ENCODE results near the gene CYP2E1.
A peak's percentile ranks its signal among the peaks of the same experiment; 100 is the strongest.
"Not testable (repeated sequence)": the region's sequence is repeated elsewhere in the genome, so short reads cannot be mapped to it uniquely, and the experiment has no call there.

CYP2E1 gene

DNA sequence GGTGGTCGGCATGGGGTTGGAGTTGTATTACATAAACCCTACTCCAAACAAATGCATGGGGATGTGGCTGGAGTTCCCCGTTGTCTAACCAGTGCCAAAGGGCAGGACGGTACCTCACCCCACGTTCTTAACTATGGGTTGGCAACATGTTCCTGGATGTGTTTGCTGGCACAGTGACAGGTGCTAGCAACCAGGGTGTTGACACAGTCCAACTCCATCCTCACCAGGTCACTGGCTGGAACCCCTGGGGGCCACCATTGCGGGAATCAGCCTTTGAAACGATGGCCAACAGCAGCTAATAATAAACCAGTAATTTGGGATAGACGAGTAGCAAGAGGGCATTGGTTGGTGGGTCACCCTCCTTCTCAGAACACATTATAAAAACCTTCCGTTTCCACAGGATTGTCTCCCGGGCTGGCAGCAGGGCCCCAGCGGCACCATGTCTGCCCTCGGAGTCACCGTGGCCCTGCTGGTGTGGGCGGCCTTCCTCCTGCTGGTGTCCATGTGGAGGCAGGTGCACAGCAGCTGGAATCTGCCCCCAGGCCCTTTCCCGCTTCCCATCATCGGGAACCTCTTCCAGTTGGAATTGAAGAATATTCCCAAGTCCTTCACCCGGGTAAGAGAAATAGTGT, at the start of gene CYP2E1:
CYP2E1 (plus strand) TSS at position 407 of the 632 bp plus-strand sequence; CDS start at position 440, 33 bp downstream.
- Histone ChIP-seq H3K4me2 (peak within 1 kb of the TSS in 7 of 11 experiments; percentile 90 to 100 (median 94); a peak in 9 of 22 replicates), H3K4me1 (peaks cover 27 to 48% (median 35%) of the 10 kb centered on the region in 10 experiments), H3K27ac (no peak within 1 kb of the TSS), H3K4me3 (no peak within 1 kb of the TSS), H3K9me3 (replicated peaks in 1 of 11) (peaks cover 16 to 27% (median 20%) of the 10 kb centered on the region in 11 experiments), H3K9ac (no peak within 1 kb of the TSS), H4K20me1 (no peaks in the 10 kb centered on the region), H3K27me3 (0 out of 22 replicates have a peak, but pooled peaks cover 0 to 6% (median 0%) of the 10 kb centered on the region in 11 experiments), H3K36me3 (no peaks in the 10 kb centered on the region; a peak in 1 of 22 replicates)
- no peak for TF ChIP-seq Cebpa-rat (IDR thresholded peaks at IDR 0.05)

DNA sequence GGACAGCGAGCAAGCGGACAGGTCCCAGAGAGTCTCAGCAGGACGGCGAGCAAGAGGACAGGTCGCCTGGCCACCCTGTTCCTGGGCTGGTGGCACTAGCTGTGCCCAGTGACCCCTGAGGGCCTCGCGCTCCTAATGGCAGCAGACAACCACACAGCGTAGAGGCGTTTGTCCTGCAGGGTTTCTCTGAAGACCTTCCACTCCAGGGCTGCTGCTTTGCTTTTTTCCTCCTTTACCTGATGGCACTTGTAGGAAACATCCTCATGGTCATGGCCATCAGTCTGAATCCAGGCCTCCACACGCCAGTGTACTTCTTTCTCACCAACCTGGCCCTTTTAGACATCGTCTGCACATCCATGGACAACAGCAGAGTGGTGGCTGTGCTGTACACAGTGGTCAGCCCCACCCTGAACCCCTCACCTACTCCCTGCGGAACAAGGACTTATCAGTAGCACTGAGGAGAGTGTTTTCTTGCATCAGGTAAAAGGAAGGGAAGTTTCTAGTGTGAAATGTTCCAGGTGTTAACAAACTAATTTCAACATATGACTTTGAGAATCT, 46.0 kb upstream of the CYP2E1 start:
- H3K9me3 ChIP-seq (replicated peaks in 1 of 11) = peaks cover 17 to 34% (median 27%) of the 10 kb centered on the region in 11 experiments
- H3K9ac ChIP-seq = no peak overlapping the region

DNA sequence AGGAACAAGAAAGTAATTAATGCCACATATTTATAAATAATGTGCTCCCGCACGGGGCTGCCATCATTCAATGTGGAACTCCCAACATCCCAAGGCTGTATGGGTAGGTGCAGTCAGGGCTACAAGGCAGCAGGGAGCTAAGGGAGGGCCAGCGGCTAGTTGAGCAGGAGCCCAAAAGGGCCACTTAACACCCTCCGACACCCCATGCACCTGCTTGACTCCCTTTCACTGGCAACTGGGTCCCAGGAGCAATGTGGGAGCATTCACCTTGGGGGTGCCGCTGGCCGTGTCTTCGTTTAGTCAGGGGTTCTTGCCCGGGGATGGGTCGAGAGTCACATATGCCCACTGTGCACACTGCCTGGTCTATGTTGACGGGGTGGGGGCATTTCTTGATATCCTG, 45.5 kb upstream of the CYP2E1 start:
- Histone ChIP-seq H3K4me2 (no peak overlapping the region), H3K4me1 (no peaks in the 10 kb centered on the region), H3K9ac (no peak overlapping the region), H3K27ac (no peak overlapping the region), H3K4me3 (no peak overlapping the region), H3K9me3 (replicated peaks in 1 of 11) (peaks cover 22 to 39% (median 32%) of the 10 kb centered on the region in 11 experiments), H4K20me1 (no peaks in the 10 kb centered on the region), H3K36me3 (no peaks in the 10 kb centered on the region), H3K27me3 (peaks cover 0 to 2% (median 0%) of the 10 kb centered on the region in 11 experiments; a peak in 5 of 22 replicates)
- no peak for TF ChIP-seq Cebpa-rat (IDR thresholded peaks at IDR 0.05)

More for the DNA sequence above, 46.0 kb upstream of the CYP2E1 start:
- no peak overlapping the region for H3K4me3 ChIP-seq
- no peak overlapping the region for H3K27ac ChIP-seq
- no peaks in the 10 kb centered on the region for H3K36me3 ChIP-seq
- no peaks in the 10 kb centered on the region for H3K4me1 ChIP-seq
- H3K27me3 ChIP-seq = peaks cover 0 to 7% (median 0%) of the 10 kb centered on the region in 11 experiments; a peak in 5 of 22 replicates
- H4K20me1 ChIP-seq = no peaks in the 10 kb centered on the region
- no peak overlapping the region for H3K4me2 ChIP-seq
- TF ChIP-seq Cebpa-rat (IDR thresholded peaks at IDR 0.05) = no peak

DNA sequence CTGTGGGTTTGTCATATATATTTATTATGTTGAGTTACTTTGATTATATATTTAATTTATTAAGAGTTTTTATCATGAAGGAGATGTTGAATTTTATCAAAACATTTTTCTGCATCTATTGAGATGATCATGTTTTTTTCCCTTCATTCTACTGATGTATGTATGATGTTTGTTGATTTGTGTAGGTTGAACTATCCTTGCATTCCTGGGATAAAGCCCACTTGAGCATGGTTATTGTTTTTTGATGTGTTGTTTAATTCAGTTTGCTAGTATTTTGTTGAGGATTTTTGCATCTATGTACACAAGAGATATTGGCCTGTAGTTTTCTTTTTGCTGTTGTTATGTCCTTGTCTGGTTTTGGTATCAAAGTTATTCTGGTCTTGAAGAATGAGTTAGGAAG, 42.3 kb upstream of the CYP2E1 start:
- peaks cover under 1 to 5% (median 4%) of the 10 kb centered on the region in 10 experiments; a peak in 17 of 20 replicates for H3K4me1 ChIP-seq
- peaks cover 0 to 4% (median 0%) of the 10 kb centered on the region in 11 experiments; a peak in 1 of 22 replicates for H3K36me3 ChIP-seq
- H3K27me3 ChIP-seq = no peaks in the 10 kb centered on the region
- no peak for TF ChIP-seq Cebpa-rat (IDR thresholded peaks at IDR 0.05)
- H3K4me2 ChIP-seq = no peak overlapping the region
- no peak overlapping the region for H3K9ac ChIP-seq
- H4K20me1 ChIP-seq = no peaks in the 10 kb centered on the region
- peaks cover 46 to 66% (median 60%) of the 10 kb centered on the region in 11 experiments for H3K9me3 ChIP-seq (replicated peaks in 1 of 11)
- no peak overlapping the region for H3K27ac ChIP-seq
- no peak overlapping the region for H3K4me3 ChIP-seq

DNA sequence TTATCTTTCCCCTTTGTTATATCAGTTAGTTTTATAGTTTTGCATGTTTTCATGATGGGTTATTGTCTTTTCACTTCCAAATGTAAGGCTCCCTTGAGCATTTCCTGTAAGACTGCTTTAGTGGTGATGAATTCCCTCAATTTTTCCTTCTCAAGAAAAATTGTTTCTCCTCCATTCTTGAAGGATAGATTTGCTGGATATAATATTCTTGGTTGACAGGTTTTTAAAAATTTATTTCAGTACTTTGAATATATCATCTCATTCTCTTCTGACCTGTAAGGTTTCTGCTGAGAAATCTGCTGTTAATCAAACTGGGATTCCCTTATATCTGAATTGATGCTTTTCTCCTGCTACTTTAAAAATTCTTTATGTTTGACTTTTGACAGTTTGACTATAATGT, 40.1 kb upstream of the CYP2E1 start:
- no peak overlapping the region for H3K4me3 ChIP-seq
- peaks cover 50 to 73% (median 67%) of the 10 kb centered on the region in 11 experiments for H3K9me3 ChIP-seq (replicated peaks in 1 of 11)
- TF ChIP-seq Cebpa-rat (IDR thresholded peaks at IDR 0.05) = no peak
- H3K9ac ChIP-seq = no peak overlapping the region
- H3K4me2 ChIP-seq = no peak overlapping the region
- H3K27me3 ChIP-seq = no peaks in the 10 kb centered on the region
- H3K36me3 ChIP-seq = peaks cover 0 to 4% (median 0%) of the 10 kb centered on the region in 11 experiments; a peak in 1 of 22 replicates
- peaks cover 5 to 13% (median 9%) of the 10 kb centered on the region in 10 experiments; a peak in 17 of 20 replicates for H3K4me1 ChIP-seq
- H4K20me1 ChIP-seq = no peaks in the 10 kb centered on the region
- H3K27ac ChIP-seq = no peak overlapping the region

DNA sequence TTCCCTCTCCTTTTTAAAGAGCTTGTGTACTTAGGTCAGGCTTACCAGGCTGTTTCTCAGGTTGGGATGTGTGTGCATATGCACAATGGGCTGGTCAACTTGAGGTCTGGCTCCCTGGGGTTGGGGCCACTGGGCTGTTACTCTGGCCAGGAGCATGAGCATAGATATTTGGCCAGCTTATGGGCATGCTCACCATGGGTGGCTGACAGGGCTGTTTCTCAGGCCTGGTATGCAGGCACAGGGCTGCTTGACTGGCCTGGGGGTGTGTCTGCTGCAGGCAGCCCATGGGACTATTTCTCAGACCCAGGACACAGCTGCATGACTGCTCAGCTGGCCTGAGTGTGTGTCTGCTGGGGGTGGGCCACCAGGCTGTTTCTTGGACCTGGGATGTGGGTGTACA, 38.8 kb upstream of the CYP2E1 start:
- H3K9ac ChIP-seq = no peak overlapping the region
- H3K9me3 ChIP-seq (replicated peaks in 1 of 11) = peaks cover 51 to 75% (median 64%) of the 10 kb centered on the region in 11 experiments
- no peak overlapping the region for H3K4me2 ChIP-seq

DNA sequence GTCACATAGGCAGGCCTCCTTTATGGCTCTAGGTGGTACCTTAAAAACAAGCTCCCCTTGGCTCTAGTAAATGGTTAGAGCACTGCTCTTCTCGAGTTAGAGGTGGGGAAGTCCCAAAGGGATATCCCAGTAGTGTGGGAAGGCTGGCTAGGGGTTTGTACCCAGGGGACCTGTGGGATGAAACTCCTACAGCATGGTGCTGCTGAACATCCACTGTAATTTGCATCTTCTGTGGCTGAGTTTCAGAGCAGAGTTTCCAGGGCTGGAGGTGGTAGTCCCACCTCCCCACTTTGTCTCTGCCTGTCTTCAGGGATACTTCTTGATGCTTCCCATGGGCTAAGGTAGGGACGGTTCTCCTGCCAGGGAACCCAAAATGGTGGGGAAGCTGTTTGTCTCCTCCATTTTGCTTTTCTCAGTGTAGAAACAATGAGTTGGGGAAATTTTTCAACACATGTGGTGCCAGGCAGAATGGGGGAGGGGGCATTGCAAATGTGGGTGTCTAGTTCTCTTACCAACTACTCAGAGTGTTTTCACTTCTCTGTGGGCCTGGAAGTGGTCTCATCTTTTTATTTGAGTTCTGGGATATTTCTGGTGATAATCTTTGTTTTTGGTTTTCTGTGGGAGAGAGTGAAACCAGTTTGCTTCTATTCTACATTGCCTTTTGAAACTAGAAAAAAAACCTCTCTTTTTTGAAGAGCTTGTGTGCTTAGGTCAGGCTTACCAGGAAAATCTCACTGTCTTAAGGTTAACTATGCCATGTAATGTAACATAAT, 37.2 kb upstream of the CYP2E1 start:
- no peak overlapping the region for H3K9ac ChIP-seq
- peaks cover 44 to 75% (median 50%) of the 10 kb centered on the region in 11 experiments for H3K9me3 ChIP-seq (replicated peaks in 1 of 11)
- peak overlapping the region; percentile 24 to 67 (median 44); a peak in 20 of 22 replicates for H3K4me2 ChIP-seq
- no peak overlapping the region for H3K4me3 ChIP-seq
- peaks cover 0 to 4% (median 0%) of the 10 kb centered on the region in 11 experiments; a peak in 1 of 22 replicates for H3K36me3 ChIP-seq
- H4K20me1 ChIP-seq = no peaks in the 10 kb centered on the region
- peaks cover 7 to 13% (median 10%) of the 10 kb centered on the region in 10 experiments; a peak in 17 of 20 replicates for H3K4me1 ChIP-seq
- TF ChIP-seq Cebpa-rat (IDR thresholded peaks at IDR 0.05) = no peak
- H3K27me3 ChIP-seq = no peaks in the 10 kb centered on the region
- peak overlapping the region in 6 of 11 experiments; percentile 10 to 39 (median 25); a peak in 7 of 22 replicates for H3K27ac ChIP-seq

More for the DNA sequence above, 38.8 kb upstream of the CYP2E1 start:
- H3K4me1 ChIP-seq = peaks cover 5 to 13% (median 9%) of the 10 kb centered on the region in 10 experiments; a peak in 17 of 20 replicates
- H3K36me3 ChIP-seq = peaks cover 0 to 4% (median 0%) of the 10 kb centered on the region in 11 experiments; a peak in 1 of 22 replicates
- no peaks in the 10 kb centered on the region for H3K27me3 ChIP-seq
- no peaks in the 10 kb centered on the region for H4K20me1 ChIP-seq
- no peak for TF ChIP-seq Cebpa-rat (IDR thresholded peaks at IDR 0.05)
- no peak overlapping the region for H3K27ac ChIP-seq
- no peak overlapping the region for H3K4me3 ChIP-seq

DNA sequence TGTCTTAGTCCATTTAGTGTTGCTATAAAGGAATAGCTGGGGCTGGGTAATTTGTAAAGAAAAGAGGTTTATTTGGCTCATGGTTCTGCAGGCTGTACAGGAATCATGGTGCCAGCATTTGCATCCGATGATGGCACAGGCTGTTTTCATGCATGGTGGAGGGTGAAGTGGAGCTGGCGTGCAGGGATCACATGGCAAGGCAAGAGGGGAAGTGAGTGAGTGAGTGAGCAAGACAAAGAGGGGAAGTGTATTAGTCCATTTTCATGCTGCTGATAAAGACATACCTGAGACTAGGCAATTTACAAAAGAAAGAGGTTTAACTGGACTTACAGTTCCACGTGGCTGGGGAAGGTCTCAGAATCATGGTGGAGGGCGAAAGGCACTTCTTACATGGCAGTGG, 33.6 kb upstream of the CYP2E1 start:
- H3K4me3 ChIP-seq = not testable (repeated sequence)
- H3K9me3 ChIP-seq (replicated peaks in 1 of 11) = peaks cover 26 to 64% (median 39%) of the 10 kb centered on the region in 11 experiments

DNA sequence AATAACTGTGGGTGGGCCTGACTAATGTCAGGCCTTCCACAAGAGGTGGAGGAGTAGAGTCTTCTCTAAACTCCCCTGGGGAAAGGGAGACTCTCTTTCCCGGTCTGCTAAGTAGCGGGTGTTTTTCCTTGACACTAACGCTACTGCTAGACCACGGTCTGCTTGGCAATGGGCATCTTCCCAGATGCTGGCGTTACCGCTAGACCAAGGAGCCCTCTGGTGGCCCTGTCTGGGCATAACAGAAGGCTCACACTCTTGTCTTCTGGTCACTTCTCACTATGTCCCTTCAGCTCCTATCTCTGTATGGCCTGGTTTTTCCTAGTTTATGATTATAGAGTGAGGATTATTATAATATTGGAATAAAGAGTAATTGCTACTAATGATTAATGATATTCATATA, 29.8 kb upstream of the CYP2E1 start:
- H3K27ac ChIP-seq, H3K9ac ChIP-seq, H3K4me2 ChIP-seq, H3K4me3 ChIP-seq, H3K4me1 ChIP-seq, H3K27me3 ChIP-seq, H3K36me3 ChIP-seq, H4K20me1 ChIP-seq: not testable (repeated sequence)
- peaks cover 27 to 67% (median 50%) of the 10 kb centered on the region in 11 experiments for H3K9me3 ChIP-seq (replicated peaks in 1 of 11)

More for the DNA sequence above, 33.6 kb upstream of the CYP2E1 start:
- not testable (repeated sequence) for H3K36me3 ChIP-seq, H3K27me3 ChIP-seq, H3K9ac ChIP-seq, H4K20me1 ChIP-seq, H3K27ac ChIP-seq
- H3K4me2 ChIP-seq = peak overlapping the region in 1 of 11 experiments; percentile 23; a peak in 1 of 22 replicates
- H3K4me1 ChIP-seq = peaks cover 7 to 13% (median 10%) of the 10 kb centered on the region in 10 experiments; a peak in 17 of 20 replicates

DNA sequence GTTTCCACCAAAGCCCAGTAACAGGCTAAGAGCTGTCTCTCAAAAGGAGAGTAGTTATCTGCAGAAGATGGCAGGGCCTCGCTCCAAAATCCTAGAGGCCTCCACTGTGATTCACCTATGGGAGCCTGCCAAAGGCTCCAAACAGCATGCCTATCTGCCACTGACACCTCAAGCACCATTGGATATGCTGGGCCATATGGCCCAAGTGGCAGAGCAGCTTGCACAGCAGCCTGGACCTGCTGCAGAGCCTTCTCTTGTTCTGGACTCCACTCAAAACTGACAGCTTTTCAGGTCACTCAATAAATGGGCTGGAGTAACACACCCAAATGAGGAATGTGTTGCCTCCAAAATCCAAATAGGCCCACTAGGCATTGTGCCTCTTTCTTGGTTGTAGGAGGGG, 28.0 kb upstream of the CYP2E1 start:
- H3K27ac ChIP-seq, H3K4me1 ChIP-seq, H3K36me3 ChIP-seq, H3K9ac ChIP-seq, H3K27me3 ChIP-seq, H3K4me3 ChIP-seq, H4K20me1 ChIP-seq, H3K4me2 ChIP-seq: not testable (repeated sequence)
- peaks cover 31 to 66% (median 58%) of the 10 kb centered on the region in 11 experiments for H3K9me3 ChIP-seq (replicated peaks in 1 of 11)

DNA sequence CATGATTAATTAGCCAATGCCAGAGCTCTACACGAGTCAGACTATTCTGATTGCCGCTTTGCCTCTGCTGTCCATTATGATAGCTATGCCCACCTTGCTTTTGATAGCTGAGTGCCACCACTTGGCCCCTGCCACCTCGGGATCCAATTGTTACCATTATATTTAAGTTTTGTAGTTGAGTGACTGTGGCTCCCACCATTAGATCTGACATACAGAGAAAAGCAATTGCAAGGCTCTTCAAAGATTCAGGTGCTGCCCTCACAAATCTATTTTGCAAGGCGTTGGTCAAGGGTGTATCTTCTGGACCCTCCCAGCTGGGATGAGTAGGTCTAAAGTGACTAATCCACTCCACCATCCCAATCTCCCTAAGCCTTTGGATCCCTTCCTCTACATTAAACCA, 26.3 kb upstream of the CYP2E1 start:
- H3K4me2 ChIP-seq, H3K4me3 ChIP-seq, H3K27ac ChIP-seq, H3K9ac ChIP-seq, H3K27me3 ChIP-seq, H4K20me1 ChIP-seq, H3K36me3 ChIP-seq, H3K4me1 ChIP-seq: not testable (repeated sequence)
- H3K9me3 ChIP-seq (replicated peaks in 1 of 11) = peaks cover 29 to 56% (median 50%) of the 10 kb centered on the region in 11 experiments

Measured in BLaER1 treated with 17β-estradiol and CSF1 and Interleukin-3, amounts not matched to agents 10 nM and 100 nM (cell line).